NCI-H2107 treated with DMSO at 0.1 percent for 48 hours (cell line): ENCODE results near the gene BCDIN3D.
"Not testable (repeated sequence)": the region's sequence is repeated elsewhere in the genome, so short reads cannot be mapped to it uniquely, and the experiment has no call there.

ENCODE experiments used
- DNase-seq: peaks from one replicate; lab custom pipeline; 2025; ENCODE audit not compliant: unreplicated experiment; lab: John Stamatoyannopoulos, UW

BCDIN3D gene

DNA sequence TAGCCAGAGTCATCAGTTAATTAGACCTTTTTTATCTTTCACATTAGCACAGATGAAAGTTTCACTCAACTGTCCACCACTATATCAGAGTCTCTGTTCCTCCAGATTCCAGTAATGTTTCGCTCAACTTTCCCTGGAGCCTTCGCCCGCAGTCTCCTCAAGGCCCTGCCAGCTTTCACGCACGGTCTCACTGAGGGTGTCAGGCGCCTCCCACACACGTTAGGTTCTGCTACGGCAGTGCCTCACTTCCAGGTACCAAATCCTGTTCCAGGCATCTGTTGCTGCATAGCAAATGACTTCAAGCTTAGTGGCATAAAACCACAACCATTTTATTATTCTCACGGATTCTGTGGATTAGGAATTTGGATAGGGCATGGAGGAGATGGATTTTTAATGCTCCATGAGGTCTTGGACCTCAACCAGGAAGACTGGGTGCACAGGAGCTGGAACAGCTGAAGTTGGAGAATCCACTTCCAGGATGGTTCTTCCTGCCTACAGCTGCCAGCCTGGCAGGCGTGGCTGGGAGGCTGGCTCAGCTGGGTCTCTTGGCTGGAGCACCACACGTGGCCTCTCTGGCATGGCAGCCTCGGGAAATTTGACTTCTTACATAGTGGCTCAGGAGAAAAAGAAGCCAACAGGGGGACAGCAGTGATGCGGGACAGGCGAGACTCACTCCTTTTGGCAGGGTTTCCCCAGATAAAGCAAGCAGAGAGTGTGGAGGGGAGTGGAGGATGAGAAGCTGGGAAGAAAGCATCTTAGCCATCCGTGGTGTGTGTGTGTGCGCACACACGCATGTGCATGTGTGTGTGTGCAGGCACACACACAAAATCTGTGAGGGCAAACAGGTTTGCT lies 21.3 kb upstream of the BCDIN3D start:
- no peak for DNase-seq

GRCh38 chr12:49860921-49861320 lies 18.0 kb upstream of the BCDIN3D start:
- not testable (repeated sequence) for DNase-seq

- DNase-seq = not testable (repeated sequence)
These were observed 13.0 kb upstream of the BCDIN3D start for GRCh38 chr12:49855890-49856289.

DNA sequence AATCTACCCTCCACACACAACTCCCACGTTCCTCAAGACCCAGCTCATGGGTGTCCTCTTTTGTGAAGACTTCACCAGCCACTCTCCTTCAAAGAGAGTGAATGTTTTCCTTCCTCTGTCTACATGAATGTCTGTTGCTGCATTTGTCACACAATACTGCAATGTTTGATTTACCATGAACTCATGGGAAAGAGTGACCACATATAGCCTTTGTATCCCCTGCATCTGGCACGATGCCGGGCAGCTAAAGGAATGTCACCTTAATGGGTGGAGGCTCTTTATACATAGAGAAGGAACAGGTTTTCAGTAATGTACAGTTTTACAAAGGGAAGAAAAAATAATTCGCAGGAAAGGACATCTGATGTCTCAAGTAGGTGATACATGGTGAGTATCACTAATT lies 12.1 kb upstream of the BCDIN3D start:
- no peak for DNase-seq

DNA sequence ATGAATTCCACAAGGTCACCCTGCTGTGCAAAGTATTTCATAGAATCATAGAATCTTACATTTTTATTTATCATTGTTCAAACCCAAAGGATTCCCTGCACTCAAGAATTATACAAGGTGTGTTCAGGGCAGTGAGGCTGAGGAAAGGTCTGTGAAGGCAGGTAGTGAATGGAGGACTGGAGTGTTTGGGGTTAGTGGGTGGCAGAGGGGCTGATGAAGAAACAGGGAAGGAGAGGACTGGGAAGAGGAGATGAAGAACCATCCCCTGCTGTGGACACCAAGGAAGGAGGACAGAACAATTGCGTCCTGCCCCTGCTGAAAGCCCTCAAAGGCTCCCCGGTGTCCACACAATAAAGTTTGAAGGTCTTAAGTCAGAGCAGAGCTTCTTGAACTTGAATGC lies 10.8 kb upstream of the BCDIN3D start:
- DNase-seq = no peak

- no peak for DNase-seq
These were observed 4.3 kb upstream of the BCDIN3D start for GRCh38 chr12:49847161-49847560.

GRCh38 chr12:49846032-49846431 lies 3.1 kb upstream of the BCDIN3D start:
- DNase-seq = no peak

GRCh38 chr12:49843876-49844437 lies 1.1 kb upstream of the BCDIN3D start:
- DNase-seq = no peak

DNA sequence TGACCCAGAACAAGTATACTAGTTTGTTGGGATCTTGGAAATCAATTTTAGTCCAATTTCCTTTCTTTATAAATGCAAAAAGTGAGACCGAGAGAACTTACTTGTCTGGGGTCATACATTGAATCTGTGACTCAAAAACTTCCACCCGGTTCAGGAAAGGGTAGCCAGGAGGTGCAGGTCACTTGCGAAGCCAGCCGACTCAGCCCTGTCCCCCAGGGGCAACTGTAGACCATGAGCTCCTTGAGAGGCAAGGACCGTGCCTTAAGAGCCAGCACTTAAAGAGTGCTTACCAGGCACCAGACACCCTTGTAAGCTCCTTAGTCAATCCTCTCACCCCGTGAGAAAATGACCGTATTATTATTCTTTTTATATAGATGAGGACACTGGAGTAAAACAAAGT lies 505 bp upstream of the BCDIN3D start:
- DNase-seq = no peak

DNA sequence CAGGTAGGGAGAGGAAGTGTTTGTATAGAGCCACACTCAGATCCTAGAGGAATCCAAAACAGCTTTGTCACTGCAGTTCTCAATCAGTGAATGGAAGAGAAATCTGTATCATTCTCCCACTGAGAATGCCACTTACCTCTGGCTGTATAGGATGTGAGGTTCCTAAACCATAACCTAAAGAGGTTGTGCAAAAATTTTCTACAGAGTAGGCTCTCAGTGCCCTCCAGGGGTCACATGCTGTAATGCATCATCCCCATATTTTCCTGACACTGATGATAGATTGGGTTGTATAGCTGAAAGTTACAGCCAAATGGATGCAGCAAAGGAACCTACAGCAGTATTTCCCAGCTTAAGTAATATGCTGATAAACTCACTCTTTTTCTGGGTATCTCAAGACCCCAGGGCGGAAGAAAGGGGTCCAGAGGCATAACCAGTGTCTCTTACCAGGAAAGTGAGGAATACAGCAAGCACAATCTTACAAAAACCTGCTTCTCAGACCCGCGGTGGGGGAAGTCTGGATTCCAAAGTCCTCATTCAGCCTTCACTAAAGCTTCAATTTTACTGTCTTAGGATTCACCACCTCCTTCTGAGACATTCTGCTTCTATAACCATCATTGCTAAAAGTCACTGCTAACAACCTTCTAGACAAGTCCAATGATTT lies 3.8 kb downstream of the BCDIN3D start:
- peak; percentile 57 for DNase-seq

DNA sequence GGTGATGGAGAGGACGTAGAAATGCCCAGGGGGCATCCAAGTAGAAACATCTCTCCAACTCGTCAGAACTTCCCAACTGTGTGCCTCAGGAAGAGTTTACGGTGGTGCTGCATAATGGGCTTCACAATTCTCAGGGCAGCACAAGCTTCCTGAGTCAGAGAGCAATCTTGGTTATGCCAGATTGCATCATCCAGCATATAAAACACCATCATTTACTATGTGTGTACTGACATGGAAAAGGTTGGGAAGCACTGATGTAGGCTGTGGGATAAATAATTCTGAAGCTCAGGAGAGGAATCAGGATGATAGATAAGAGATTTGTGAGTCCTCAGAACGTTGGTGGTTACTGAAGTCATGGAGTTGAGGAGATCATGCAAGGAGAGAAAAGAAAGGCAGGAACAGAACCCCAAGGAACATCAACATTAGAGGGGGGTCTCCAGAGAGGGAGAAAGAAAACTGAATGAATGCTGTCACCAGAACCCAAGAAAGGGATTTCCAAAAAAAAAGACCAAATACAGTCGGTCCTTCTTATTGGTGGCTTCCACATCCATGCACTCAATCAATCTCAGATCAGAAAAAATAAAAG lies 10.0 kb downstream of the BCDIN3D start:
- DNase-seq = no peak

DNA sequence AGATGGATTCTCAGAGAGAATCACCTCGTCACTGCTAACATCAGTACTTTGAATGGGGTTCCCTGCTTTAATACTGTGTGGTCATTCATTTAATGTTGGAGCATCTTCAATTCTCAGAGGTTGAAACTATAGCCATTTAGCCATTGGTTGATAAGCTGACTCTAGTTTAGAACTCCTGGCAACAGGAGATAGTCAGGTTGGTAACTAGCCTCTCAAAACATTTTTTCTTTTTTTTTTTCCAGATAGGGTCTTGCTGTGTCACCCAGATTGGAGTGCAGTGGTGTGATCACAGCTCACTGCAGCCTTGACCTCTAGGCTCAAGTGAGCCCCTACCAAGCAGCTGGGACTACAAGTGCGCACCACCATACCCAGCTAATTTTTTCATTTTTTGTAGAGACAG lies 11.2 kb downstream of the BCDIN3D start:
- DNase-seq = no peak

DNA sequence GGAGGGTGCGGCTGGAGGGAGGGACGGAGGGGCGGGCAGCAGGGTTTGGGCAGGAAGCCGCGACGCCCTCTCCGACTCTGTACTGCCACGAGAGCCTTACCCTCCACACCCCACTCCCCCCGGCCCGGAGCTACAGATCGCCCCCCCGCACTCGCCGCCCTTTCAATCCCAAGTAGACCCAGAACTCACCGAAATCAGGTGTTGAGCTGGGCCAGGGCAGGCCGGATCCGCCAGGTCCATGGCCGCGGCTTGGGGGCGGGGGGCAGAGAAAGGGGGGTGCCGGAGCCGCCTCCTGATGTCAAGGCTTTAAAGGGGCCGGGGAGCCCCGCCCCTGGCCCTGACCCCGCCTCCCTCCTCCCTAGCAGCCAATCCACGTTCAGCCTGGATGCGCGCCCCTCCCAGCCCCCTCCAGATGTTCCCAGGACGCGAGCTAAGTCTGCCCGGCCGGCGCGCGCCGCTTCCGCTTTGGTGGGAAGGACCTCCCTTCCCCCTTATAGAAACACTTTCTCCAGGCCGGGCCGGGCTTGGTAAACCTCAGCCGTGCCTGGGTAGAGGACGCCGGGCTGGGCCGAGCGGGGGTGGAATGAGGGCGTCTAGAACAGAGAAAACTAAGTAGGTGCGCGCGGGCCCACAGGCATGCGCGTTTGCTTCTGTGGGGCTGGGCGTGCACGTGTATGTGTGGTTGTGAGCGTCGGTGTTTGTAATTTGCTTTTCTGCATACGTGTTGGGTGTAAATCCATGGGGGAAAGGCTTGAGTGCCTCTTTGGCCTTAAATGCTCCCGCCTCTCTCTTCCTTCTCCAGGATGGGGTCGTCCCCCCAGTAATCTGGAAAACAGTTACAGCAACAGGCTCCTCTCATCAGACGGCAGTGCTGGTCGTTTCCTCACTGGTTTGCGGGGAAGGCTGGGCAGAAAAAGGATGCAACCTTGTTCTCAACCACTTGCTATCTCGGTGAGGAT lies 14.5 kb downstream of the BCDIN3D start, which contains the start of gene NCKAP5L:
NCKAP5L (minus strand) TSS at position 281 of the 959 bp plus-strand sequence. CDS start 24,369 bp downstream, outside the sequence.
- peak; percentile 87 for DNase-seq

GRCh38 chr12:49827401-49828099 lies 15.4 kb downstream of the BCDIN3D start:
- no peak for DNase-seq

DNA sequence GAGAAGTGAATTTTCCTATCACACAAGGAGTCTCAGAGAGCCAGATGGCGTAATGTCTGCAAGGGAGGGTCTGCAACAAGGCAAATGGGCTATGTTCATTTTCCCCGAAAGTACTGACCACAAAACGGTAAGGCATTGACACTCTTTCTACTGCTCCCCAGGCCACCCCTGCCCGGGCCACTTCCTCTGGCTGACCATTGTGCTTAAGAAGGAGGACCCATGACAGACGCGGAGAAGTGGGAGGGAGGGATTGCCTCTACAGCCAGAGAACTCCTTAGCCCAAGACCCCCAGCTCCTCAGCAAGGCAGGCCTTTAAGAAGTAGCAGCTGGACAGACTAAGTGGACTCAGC lies 15.9 kb downstream of the BCDIN3D start:
- no peak for DNase-seq

DNA sequence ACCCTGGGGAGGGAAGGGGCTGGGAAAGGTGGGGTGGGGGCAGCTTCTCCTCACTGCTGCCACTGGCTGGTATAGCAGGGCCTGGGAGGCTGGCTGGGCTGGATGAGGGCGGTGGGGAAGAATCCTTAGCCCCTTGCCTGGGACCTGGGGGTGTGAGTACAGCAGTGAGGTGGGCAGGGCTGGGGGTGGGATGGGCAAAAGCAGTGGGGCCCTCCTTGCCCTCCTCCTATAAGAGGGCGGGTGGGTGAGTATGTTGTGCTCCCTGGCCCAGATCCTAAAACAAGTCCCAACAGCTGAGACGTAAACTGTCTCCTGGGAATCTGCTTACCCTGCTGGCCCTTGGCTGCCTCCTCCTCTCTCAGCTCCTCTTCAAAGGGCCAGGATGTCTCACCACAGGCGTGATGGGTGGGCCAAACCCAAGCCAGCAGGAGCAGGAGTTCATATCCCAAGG lies 16.9 kb downstream of the BCDIN3D start:
- DNase-seq = no peak

GRCh38 chr12:49825360-49825970 lies 17.4 kb downstream of the BCDIN3D start:
- no peak for DNase-seq

- no peak for DNase-seq
These were observed 18.0 kb downstream of the BCDIN3D start for GRCh38 chr12:49824895-49825294.

DNA sequence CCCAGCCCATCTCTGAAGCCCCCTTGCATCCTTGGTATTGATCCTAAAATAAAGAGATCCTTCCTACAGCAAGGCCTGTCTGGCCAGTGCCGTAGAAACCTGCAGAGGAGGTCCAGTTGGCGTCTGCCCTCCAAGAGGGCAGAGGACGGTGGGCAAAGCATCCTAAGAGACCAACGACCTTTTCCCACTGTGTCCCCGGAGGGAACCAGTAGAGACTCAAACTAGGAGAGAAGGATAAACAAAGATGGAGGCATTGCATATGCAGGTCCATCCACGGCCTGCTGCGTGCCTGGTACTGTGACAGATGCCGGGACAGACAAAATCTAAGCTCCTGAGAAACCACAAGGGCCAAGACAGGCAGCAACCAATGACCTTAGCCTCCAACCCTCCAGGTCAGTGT lies 18.5 kb downstream of the BCDIN3D start:
- DNase-seq = no peak
